Endodermal cell (in vitro differentiated cells): Measurements from ENCODE around the gene ARHGAP22. TPM values are rescaled to one million over a fixed set of nuclear protein-coding genes. Genes with fewer than 3 reads are reported as not detected.
"Not testable (repeated sequence)": the region's sequence is repeated elsewhere in the genome, so short reads cannot be mapped to it uniquely, and the experiment has no call there.

Source experiments
- DNase-seq: peaks from one replicate; pipeline ENCODE4 v3.0.0-alpha.2; 2017
- H3K27ac ChIP-seq: 2 replicates; pipeline ENCODE4 v1.5.1; 2013; ENCODE audit warnings: mild to moderate bottlenecking, low read depth, low read length, moderate library complexity
- H3K27me3 ChIP-seq: 2 replicates; pipeline ENCODE4 v1.6.1; 2013; ENCODE audit warnings: mild to moderate bottlenecking, low read length, moderate library complexity; ENCODE audit not compliant: insufficient read depth, control insufficient read depth, poor library complexity, severe bottlenecking
- H3K36me3 ChIP-seq: 2 replicates; pipeline ENCODE4 v1.7.0; 2013; ENCODE audit warnings: mild to moderate bottlenecking, low read length, moderate library complexity; ENCODE audit not compliant: control insufficient read depth, insufficient read depth
- H3K4me1 ChIP-seq: one replicate; pipeline ENCODE4 v1.7.0; 2013; ENCODE audit warnings: low read length; ENCODE audit not compliant: control insufficient read depth, insufficient read depth
- H3K4me3 ChIP-seq: 2 replicates; pipeline ENCODE4 v1.5.1; 2013; ENCODE audit warnings: mild to moderate bottlenecking, low read length, moderate library complexity
- H3K9ac ChIP-seq: 2 replicates; pipeline ENCODE4 v1.6.1; 2013; ENCODE audit warnings: mild to moderate bottlenecking, low read length, moderate library complexity; ENCODE audit not compliant: poor library complexity, severe bottlenecking; ENCODE audit errors: extremely low read depth
- H3K9me3 ChIP-seq: 2 replicates; pipeline ENCODE4 v1.6.1; 2013; ENCODE audit warnings: mild to moderate bottlenecking, low read length, moderate library complexity; ENCODE audit not compliant: control insufficient read depth
- H3K27ac Mint-ChIP-seq: 2 replicates; pipeline ENCODE4 v1.8.0; 2020; ENCODE audit warnings: mixed read lengths
- H3K27me3 Mint-ChIP-seq: 2 replicates; pipeline ENCODE4 v1.8.0; 2021; ENCODE audit warnings: mild to moderate bottlenecking, mixed read lengths; ENCODE audit not compliant: insufficient read depth
- H3K36me3 Mint-ChIP-seq: 2 replicates; pipeline ENCODE4 v1.8.0; 2020; ENCODE audit warnings: low read depth, mixed read lengths
- H3K4me1 Mint-ChIP-seq: 2 replicates; pipeline ENCODE4 v1.8.0; 2020; ENCODE audit warnings: mixed read lengths
- H3K4me3 Mint-ChIP-seq: 2 replicates; pipeline ENCODE4 v1.8.0; 2020; ENCODE audit warnings: mild to moderate bottlenecking, moderate library complexity, mixed read lengths
- H3K9me3 Mint-ChIP-seq: 2 replicates; pipeline ENCODE4 v1.8.0; 2020; ENCODE audit warnings: mild to moderate bottlenecking, mixed read lengths
- WGBS, 2 experiments: methylation state at CpG; one replicate each; pipeline versions ENCODE4 v1.1.5 to v1.1.7; 2013; ENCODE audit warnings: missing lambda C conversion rate in 2 of 2, mixed read lengths in 1 of 2; ENCODE audit not compliant: insufficient coverage in 1 of 2, insufficient read length in 1 of 2; 5-methylcytosine and 5-hydroxymethylcytosine counted together
- total RNA-seq, 2 donors: library from RNA; stranded (reverse); fragmentation: NEBNext Ultra II Directional in 1 of 2; extraction: Animal tissue kit (Norgen Biotek cat#: 25700) in 1 of 2; gene quantifications; 2 replicates in 1 of 2; 3 replicates in 1 of 2; pipeline ENCODE4 v1.2.1, GENCODE V29; 2021
- TF ChIP-seq, protein P1 (sequence below): fragments of 200-600 bp; sonication (generic); conservative IDR thresholded peaks from 2 replicates; pipeline ENCODE4 v1.5.0; 2021; ENCODE audit warnings: antibody characterized with exemption, mild to moderate bottlenecking

ARHGAP22 gene
- total RNA-seq, 2 donors from 2014 or later, result 10.3 to 14.1 TPM

- H3K27me3 Mint-ChIP-seq, result no peaks in the 10 kb centered on the region
- H3K4me1 Mint-ChIP-seq, result peaks cover 21% of the 10 kb centered on the region
- TF ChIP-seq, protein P1, sequence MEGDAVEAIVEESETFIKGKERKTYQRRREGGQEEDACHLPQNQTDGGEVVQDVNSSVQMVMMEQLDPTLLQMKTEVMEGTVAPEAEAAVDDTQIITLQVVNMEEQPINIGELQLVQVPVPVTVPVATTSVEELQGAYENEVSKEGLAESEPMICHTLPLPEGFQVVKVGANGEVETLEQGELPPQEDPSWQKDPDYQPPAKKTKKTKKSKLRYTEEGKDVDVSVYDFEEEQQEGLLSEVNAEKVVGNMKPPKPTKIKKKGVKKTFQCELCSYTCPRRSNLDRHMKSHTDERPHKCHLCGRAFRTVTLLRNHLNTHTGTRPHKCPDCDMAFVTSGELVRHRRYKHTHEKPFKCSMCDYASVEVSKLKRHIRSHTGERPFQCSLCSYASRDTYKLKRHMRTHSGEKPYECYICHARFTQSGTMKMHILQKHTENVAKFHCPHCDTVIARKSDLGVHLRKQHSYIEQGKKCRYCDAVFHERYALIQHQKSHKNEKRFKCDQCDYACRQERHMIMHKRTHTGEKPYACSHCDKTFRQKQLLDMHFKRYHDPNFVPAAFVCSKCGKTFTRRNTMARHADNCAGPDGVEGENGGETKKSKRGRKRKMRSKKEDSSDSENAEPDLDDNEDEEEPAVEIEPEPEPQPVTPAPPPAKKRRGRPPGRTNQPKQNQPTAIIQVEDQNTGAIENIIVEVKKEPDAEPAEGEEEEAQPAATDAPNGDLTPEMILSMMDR, result no peak
- H3K36me3 ChIP-seq, result peaks cover 3% of the 10 kb centered on the region
- H3K4me3 ChIP-seq, result no peak overlapping the region
- H3K27me3 ChIP-seq, result no peaks in the 10 kb centered on the region
- peaks cover 27% of the 10 kb centered on the region for H3K36me3 Mint-ChIP-seq
- H3K9ac ChIP-seq, result no peak overlapping the region
- no peak overlapping the region for H3K27ac Mint-ChIP-seq
- no peak for DNase-seq
- H3K4me3 Mint-ChIP-seq, result no peak overlapping the region
- H3K9me3 ChIP-seq, result no peaks in the 10 kb centered on the region
- H3K27ac ChIP-seq, result no peak overlapping the region
- H3K4me1 ChIP-seq, result no peaks in the 10 kb centered on the region
- 88 to 100% methylated on average over 1 to 3 of the region's 3 CpGs for WGBS, 2 experiments
- H3K9me3 Mint-ChIP-seq, result no peaks in the 10 kb centered on the region
Observed at GRCh38 chr10:48428896-48429295, 176.0 kb downstream of the ARHGAP22 start.

GRCh38 chr10:48423884-48424283, 181.0 kb downstream of the ARHGAP22 start:
- H3K4me1 Mint-ChIP-seq, result peaks cover 13% of the 10 kb centered on the region
- no peak overlapping the region for H3K27ac Mint-ChIP-seq

GRCh38 chr10:48421862-48422261, 183.0 kb downstream of the ARHGAP22 start:
- not testable (repeated sequence) for H3K27me3 ChIP-seq, H3K4me3 ChIP-seq, H3K4me3 Mint-ChIP-seq, H3K9ac ChIP-seq, H3K27me3 Mint-ChIP-seq, H3K9me3 ChIP-seq, H3K36me3 Mint-ChIP-seq, H3K27ac Mint-ChIP-seq, DNase-seq, H3K27ac ChIP-seq, H3K9me3 Mint-ChIP-seq
- peaks cover 14% of the 10 kb centered on the region for H3K4me1 Mint-ChIP-seq
- 98% methylated on average over 2 of the region's 2 CpGs; no CpG with 5 or more reads in 1 of the 2 experiments for WGBS, 2 experiments
- H3K4me1 ChIP-seq, result peaks cover 14% of the 10 kb centered on the region
- peaks cover 14% of the 10 kb centered on the region for H3K36me3 ChIP-seq

More at GRCh38 chr10:48423884-48424283, 181.0 kb downstream of the ARHGAP22 start:
- Histone ChIP-seq H3K27ac (no peak overlapping the region), H3K27me3 (no peaks in the 10 kb centered on the region), H3K9ac (no peak overlapping the region), H3K4me3 (no peak overlapping the region), H3K36me3 (peaks cover 17% of the 10 kb centered on the region), H3K9me3 (no peaks in the 10 kb centered on the region), H3K4me1 (no peaks in the 10 kb centered on the region)
- TF ChIP-seq, protein P1, result no peak
- 95 to 100% methylated on average over 2 to 4 of the region's 4 CpGs for WGBS, 2 experiments
- peaks cover 24% of the 10 kb centered on the region for H3K36me3 Mint-ChIP-seq
- no peaks in the 10 kb centered on the region for H3K27me3 Mint-ChIP-seq
- no peaks in the 10 kb centered on the region for H3K9me3 Mint-ChIP-seq
- no peak overlapping the region for H3K4me3 Mint-ChIP-seq
- no peak for DNase-seq

- TF ChIP-seq, protein P1, result no peak
- H3K4me1 ChIP-seq, result peaks cover 15% of the 10 kb centered on the region
- Mint-ChIP-seq H3K27ac (no peak overlapping the region), H3K27me3 (no peaks in the 10 kb centered on the region), H3K36me3 (peaks cover 13% of the 10 kb centered on the region), H3K9me3 (no peaks in the 10 kb centered on the region), H3K4me3 (no peak overlapping the region), H3K4me1 (peaks cover 19% of the 10 kb centered on the region)
- 97 to 100% methylated on average over 2 to 3 of the region's 4 CpGs for WGBS, 2 experiments
- H3K27me3 ChIP-seq, result no peaks in the 10 kb centered on the region
- no peak overlapping the region for H3K9ac ChIP-seq
- no peak overlapping the region for H3K27ac ChIP-seq
- H3K36me3 ChIP-seq, result peaks cover 14% of the 10 kb centered on the region
- DNase-seq, result no peak
- H3K4me3 ChIP-seq, result no peak overlapping the region
- H3K9me3 ChIP-seq, result no peaks in the 10 kb centered on the region
Observed at GRCh38 chr10:48419714-48420113, 185.2 kb downstream of the ARHGAP22 start.
